ENCODE data around the gene SPIRE1. TPM values are rescaled to one million over a fixed set of nuclear protein-coding genes. Genes with fewer than 3 reads are reported as not detected.
"Not testable (repeated sequence)": the region's sequence is repeated elsewhere in the genome, so short reads cannot be mapped to it uniquely, and the experiment has no call there.

SPIRE1 gene
- total RNA-seq, 6 donors from 2014 or later, result 33.9 to 76.7 (median 59.6) TPM

DNA sequence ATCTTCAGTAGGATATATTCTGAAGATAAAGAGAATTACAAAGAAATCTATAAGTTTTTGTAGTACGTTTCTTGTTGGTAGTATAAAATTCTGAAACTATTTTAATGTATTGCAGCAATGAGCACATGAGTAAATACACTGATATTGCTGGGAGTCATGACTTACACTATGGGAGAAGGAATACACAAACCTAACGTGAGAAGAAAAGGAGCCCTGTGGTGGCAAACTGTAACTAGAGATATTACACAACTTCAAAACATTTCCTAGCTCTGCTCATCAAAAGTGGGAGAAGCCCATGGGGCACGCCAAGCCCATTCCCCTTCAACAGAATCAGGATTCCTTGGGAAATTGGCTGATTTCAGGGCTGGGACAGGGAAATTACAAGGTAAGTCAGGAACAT, 20.5 kb downstream of the SPIRE1 start:
- H3K27ac ChIP-seq, result no peak overlapping the region
- H3K4me1 ChIP-seq, result peaks cover 0 to 6% (median 3%) of the 10 kb centered on the region in 4 donors
- H3K36me3 ChIP-seq, result no peaks in the 10 kb centered on the region
- WGBS, 2 donors, result 80 to 91% methylated on average over 3 of the region's 3 CpGs
- DNase-seq (no peak), ATAC-seq (ENCODE audit: low FRiP score in 2 of 2) (no peak)
- H3K9me3 ChIP-seq, result no peaks in the 10 kb centered on the region
- TF ChIP-seq POLR2A (IDR thresholded peaks at IDR 0.05), result no peak
- TF ChIP-seq EP300 (IDR thresholded peaks at IDR 0.05), result no peak
- TF ChIP-seq POLR2AphosphoS5 (IDR thresholded peaks at IDR 0.05), result no peak
- TF ChIP-seq, protein P1, sequence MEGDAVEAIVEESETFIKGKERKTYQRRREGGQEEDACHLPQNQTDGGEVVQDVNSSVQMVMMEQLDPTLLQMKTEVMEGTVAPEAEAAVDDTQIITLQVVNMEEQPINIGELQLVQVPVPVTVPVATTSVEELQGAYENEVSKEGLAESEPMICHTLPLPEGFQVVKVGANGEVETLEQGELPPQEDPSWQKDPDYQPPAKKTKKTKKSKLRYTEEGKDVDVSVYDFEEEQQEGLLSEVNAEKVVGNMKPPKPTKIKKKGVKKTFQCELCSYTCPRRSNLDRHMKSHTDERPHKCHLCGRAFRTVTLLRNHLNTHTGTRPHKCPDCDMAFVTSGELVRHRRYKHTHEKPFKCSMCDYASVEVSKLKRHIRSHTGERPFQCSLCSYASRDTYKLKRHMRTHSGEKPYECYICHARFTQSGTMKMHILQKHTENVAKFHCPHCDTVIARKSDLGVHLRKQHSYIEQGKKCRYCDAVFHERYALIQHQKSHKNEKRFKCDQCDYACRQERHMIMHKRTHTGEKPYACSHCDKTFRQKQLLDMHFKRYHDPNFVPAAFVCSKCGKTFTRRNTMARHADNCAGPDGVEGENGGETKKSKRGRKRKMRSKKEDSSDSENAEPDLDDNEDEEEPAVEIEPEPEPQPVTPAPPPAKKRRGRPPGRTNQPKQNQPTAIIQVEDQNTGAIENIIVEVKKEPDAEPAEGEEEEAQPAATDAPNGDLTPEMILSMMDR (IDR thresholded peaks at IDR 0.05), result no peak
- H3K4me3 ChIP-seq, result no peak overlapping the region
- no peaks in the 10 kb centered on the region for H3K27me3 ChIP-seq

DNA sequence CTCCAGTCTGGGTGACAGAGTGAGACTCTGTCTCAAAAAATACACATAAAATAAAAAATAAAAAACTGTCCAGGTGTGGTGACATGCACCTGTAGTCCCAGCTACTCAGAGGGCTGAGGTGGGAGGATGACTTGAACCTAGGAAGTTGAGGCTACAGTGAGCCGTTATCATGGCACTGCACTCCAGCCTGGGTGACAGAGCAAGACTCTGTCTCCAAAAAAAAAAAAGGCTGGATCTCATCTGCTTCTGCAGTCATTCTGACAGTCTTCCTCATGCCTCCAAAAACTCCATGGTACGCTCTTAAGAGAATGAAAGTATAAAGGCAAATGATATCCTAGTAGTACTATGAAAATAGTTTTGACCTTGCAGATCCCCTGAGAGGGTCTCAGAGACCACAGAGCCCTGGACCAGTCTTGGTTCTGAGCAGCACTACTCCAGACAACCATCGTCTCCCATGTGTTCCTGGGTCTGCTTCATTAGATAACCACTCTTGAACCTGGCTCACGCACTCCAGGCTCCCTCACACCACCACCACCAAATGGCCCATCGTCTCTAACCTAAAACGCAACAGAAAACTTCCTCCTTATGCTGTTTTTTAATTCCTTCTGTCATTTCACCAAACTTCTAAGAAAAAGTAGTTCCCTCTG, 26.0 kb downstream of the SPIRE1 start:
- DNase-seq, result no peak
- H3K9me3 ChIP-seq, result no peaks in the 10 kb centered on the region
- H3K36me3 ChIP-seq, result no peaks in the 10 kb centered on the region
- WGBS, 2 donors, result 73 to 76% methylated on average over 6 of the region's 6 CpGs
- H3K4me1 ChIP-seq, result no peaks in the 10 kb centered on the region
- TF ChIP-seq EP300 (IDR thresholded peaks at IDR 0.05) (no peak), POLR2AphosphoS5 (IDR thresholded peaks at IDR 0.05) (no peak), POLR2A (IDR thresholded peaks at IDR 0.05) (no peak)
- TF ChIP-seq, protein P1 (IDR thresholded peaks at IDR 0.05), result no peak
- H3K4me3 ChIP-seq, result no peak overlapping the region
- H3K27me3 ChIP-seq, result no peaks in the 10 kb centered on the region
- no peak overlapping the region for H3K27ac ChIP-seq
- no peak for ATAC-seq (ENCODE audit: low FRiP score in 2 of 2)

- H3K9me3 ChIP-seq, result no peaks in the 10 kb centered on the region
- ATAC-seq (ENCODE audit: low FRiP score in 2 of 2) (no peak), DNase-seq (no peak)
- H3K27me3 ChIP-seq, result no peaks in the 10 kb centered on the region
- no peak for TF ChIP-seq POLR2AphosphoS5 (IDR thresholded peaks at IDR 0.05)
- TF ChIP-seq POLR2A (IDR thresholded peaks at IDR 0.05), result no peak
- TF ChIP-seq, protein P1 (IDR thresholded peaks at IDR 0.05), result no peak
- no peak for TF ChIP-seq EP300 (IDR thresholded peaks at IDR 0.05)
- H3K4me1 ChIP-seq, result no peaks in the 10 kb centered on the region
- 94 to 95% methylated on average over 6 to 7 of the region's 7 CpGs for WGBS, 2 donors
- H3K36me3 ChIP-seq, result no peaks in the 10 kb centered on the region
- H3K27ac ChIP-seq, result no peak overlapping the region
- H3K4me3 ChIP-seq, result no peak overlapping the region
These were observed 27.8 kb downstream of the SPIRE1 start for GRCh38 chr18:12630136-12630535.

GRCh38 chr18:12628706-12629702, 28.9 kb downstream of the SPIRE1 start:
- no peak for TF ChIP-seq POLR2A (IDR thresholded peaks at IDR 0.05)
- TF ChIP-seq, protein P1 (IDR thresholded peaks at IDR 0.05), result no peak
- no peak for TF ChIP-seq POLR2AphosphoS5 (IDR thresholded peaks at IDR 0.05)
- TF ChIP-seq EP300 (IDR thresholded peaks at IDR 0.05), result no peak
- H3K27ac ChIP-seq, result no peak overlapping the region
- no peak for DNase-seq
- no peaks in the 10 kb centered on the region for H3K27me3 ChIP-seq
- H3K4me1 ChIP-seq, result no peaks in the 10 kb centered on the region
- H3K4me3 ChIP-seq, result no peak overlapping the region
- 67 to 73% methylated on average over 4 of the region's 4 CpGs for WGBS, 2 donors
- no peaks in the 10 kb centered on the region for H3K36me3 ChIP-seq
- ATAC-seq (ENCODE audit: low FRiP score in 2 of 2), result no peak
- no peaks in the 10 kb centered on the region for H3K9me3 ChIP-seq

- WGBS, 2 donors, result 97 to 98% methylated on average over 3 of the region's 3 CpGs
These were observed 30.7 kb downstream of the SPIRE1 start for GRCh38 chr18:12627199-12627598.

More at GRCh38 chr18:12627199-12627598, 30.7 kb downstream of the SPIRE1 start:
- not testable (repeated sequence) for H3K36me3 ChIP-seq; H3K27me3 ChIP-seq; H3K4me3 ChIP-seq; H3K9me3 ChIP-seq; H3K4me1 ChIP-seq; ATAC-seq (ENCODE audit: low FRiP score in 2 of 2); DNase-seq; H3K27ac ChIP-seq
